ENCODE data around the gene RASSF10.
"Not testable (repeated sequence)": the region's sequence is repeated elsewhere in the genome, so short reads cannot be mapped to it uniquely, and the experiment has no call there.

Gene RASSF10

DNA sequence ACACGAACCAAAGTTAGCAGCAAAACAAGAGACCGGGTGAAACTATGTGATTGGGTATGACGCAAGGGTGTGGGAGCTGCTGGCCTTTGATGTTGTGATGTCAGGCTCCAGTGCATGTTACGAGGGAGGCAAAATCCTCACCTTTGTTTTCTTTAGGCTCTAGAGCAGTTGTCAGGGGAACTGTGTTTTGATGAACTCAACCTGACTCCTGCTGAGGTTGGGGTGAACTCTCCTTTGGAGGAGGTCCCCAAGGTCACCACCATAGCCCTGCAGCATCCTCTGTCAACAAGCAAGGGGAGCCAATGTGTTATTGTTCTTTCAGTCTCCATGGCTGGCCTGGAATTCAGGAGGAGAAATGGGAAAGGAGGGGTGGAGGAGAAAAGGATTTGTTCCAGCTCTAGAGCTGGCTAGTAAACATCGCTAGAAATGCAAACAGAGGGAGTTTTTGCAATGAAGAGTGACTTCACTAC lies 33.8 kb downstream of the RASSF10 start:
- no peak overlapping the region for H3K4me3 ChIP-seq (ENCODE audit: extremely low read depth, insufficient read depth, low read length, poor library complexity, severe bottlenecking)
- H3K36me3 ChIP-seq (ENCODE audit: control insufficient read depth, insufficient read depth, low read length), result no peaks in the 10 kb centered on the region
- no peak overlapping the region for H3K27ac ChIP-seq (ENCODE audit: low read depth, low read length, severe bottlenecking)
- H3K9me3 ChIP-seq (ENCODE audit: control insufficient read depth, low read length), result no peaks in the 10 kb centered on the region
- 91 to 100% methylated on average over 3 to 4 of the region's 5 CpGs for WGBS, 2 experiments (ENCODE audit: insufficient coverage in 2 of 2)
- no peaks in the 10 kb centered on the region for H3K4me1 ChIP-seq (ENCODE audit: control insufficient read depth, insufficient read depth, low read length, poor library complexity, severe bottlenecking)

DNA sequence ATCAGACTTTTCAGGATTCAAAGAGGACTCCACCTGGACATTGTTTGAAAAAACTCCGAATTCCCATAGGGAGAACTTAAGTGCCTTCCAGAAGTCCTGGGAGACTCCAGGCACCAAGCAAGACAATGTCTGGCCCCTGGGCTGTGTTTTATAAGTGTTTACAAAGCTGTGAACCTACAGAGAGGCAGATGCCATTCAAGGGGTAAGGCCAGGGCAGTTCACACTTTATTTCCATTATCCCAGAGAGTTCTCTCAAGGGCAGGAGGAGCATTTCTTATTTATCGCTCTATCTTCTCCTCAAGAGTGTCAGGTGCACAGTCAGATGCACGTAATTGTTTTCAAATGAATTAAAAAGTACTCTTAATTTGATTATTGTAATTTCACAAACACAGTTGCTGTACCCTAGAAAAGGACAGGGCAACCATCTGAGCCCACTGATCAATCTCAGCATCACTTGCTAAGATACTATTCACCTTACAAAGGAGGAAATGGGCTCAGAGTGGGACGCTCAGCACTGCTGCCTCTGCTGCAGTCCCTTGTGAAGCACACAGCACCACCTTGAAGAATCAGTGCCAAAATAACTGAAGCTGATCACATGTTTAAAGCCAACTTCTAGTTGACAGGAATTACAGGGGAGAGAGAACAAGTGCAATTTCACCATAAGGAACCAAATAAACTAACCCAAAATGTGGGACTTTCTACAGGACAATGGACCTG lies 35.0 kb downstream of the RASSF10 start:
- Histone ChIP-seq H3K27ac (ENCODE audit: low read depth, low read length, severe bottlenecking) (no peak overlapping the region), H3K9me3 (ENCODE audit: control insufficient read depth, low read length) (no peaks in the 10 kb centered on the region), H3K4me3 (ENCODE audit: extremely low read depth, insufficient read depth, low read length, poor library complexity, severe bottlenecking) (no peak overlapping the region), H3K36me3 (ENCODE audit: control insufficient read depth, insufficient read depth, low read length) (no peaks in the 10 kb centered on the region), H3K4me1 (ENCODE audit: control insufficient read depth, insufficient read depth, low read length, poor library complexity, severe bottlenecking) (no peaks in the 10 kb centered on the region)
- WGBS, 2 experiments (ENCODE audit: insufficient coverage in 2 of 2), result 80 to 88% methylated on average over 2 of the region's 4 CpGs

DNA sequence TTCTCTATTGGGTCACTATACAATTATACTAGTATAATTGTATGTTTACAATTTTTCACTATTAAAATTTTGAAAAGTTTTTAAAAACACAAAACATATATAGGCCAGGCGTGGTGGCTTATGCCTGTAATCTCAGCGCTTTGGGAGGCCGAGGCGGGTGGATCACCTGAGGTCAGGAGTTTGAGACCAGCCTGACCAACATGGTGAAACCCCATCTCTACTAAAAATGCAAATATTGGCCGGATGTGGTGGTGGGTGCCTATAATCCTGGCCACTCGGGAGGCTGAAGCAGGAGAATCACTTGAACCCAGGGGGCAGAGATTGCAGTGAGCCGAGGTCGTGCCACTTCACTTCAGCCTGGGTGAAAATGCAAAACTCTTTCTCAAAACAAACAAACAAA lies 36.0 kb downstream of the RASSF10 start:
- H3K9me3 ChIP-seq (ENCODE audit: control insufficient read depth, low read length); H3K27ac ChIP-seq (ENCODE audit: low read depth, low read length, severe bottlenecking); H3K4me1 ChIP-seq (ENCODE audit: control insufficient read depth, insufficient read depth, low read length, poor library complexity, severe bottlenecking); H3K36me3 ChIP-seq (ENCODE audit: control insufficient read depth, insufficient read depth, low read length); H3K4me3 ChIP-seq (ENCODE audit: extremely low read depth, insufficient read depth, low read length, poor library complexity, severe bottlenecking): not testable (repeated sequence)
- 100% methylated on average over 2 of the region's 8 CpGs; no CpG with 5 or more reads in 1 of the 2 experiments for WGBS, 2 experiments (ENCODE audit: insufficient coverage in 2 of 2)

DNA sequence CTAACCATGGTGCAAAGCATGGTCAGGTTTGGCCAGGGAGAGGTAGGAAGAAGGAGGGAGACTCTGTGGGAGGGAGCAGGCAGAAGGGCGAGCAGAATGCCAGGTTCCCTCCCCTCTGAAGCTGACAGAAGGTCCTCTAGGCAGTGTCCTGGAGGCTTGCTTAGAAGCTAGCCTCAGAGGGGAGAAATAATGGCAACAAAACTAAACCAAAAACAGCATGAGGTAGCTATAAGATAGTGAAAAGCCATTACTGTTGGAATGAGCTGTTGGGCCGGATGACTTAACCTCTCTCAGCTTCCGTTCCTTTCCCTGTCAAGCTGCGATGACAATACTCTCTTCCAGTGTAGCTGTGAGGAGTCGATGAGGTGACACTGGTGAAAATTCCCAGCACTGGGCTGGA lies 36.6 kb downstream of the RASSF10 start:
- Histone ChIP-seq H3K9me3 (ENCODE audit: control insufficient read depth, low read length) (peaks cover 4% of the 10 kb centered on the region), H3K27ac (ENCODE audit: low read depth, low read length, severe bottlenecking) (no peak overlapping the region), H3K4me3 (ENCODE audit: extremely low read depth, insufficient read depth, low read length, poor library complexity, severe bottlenecking) (no peak overlapping the region), H3K4me1 (ENCODE audit: control insufficient read depth, insufficient read depth, low read length, poor library complexity, severe bottlenecking) (no peaks in the 10 kb centered on the region), H3K36me3 (ENCODE audit: control insufficient read depth, insufficient read depth, low read length) (no peaks in the 10 kb centered on the region)
- WGBS, 2 experiments (ENCODE audit: insufficient coverage in 2 of 2), result 66 to 88% methylated on average over 1 to 5 of the region's 5 CpGs

DNA sequence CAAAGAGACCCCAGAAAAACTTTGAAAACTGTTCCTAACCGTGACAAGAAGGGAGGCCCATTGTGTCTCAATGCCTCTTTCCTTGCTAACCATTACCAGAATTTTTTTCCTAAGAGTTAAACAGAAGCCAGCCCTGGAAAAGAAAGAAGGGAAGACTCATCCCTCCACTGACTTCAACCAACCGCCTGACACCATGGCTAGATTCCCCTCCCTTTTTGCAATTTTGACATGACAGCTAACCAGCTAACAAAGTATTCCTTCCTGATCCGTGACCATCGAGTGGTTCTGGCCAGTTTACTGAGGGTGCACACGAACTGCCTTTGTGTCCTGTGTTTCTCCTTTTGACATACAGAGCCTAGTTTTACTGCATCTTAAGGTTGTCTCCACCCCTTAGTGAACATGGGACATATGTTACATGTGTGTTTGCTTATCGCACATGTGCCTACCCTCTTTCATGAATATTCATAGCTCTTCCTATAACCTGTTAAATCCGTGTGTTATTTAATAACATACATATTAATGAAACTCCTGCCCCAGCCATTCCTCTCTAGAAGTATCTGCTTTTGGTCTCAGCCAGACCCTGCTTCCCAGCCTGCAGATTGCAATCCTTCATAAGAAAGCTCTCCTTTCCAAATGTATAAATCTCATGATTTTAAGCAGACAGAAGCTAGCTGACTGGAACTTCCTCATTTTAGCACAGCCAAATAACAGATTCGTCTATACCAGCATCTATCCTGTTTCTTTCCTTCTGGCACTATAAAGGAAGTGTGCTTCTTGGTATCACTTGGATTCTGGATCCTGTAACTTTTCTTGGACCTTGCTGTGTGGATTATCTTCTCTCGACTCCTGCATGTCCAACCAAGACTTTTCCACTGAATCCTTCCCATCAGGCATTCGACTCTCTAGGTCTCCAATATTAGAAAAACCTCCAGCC lies 37.8 kb downstream of the RASSF10 start:
- Histone ChIP-seq H3K9me3 (ENCODE audit: control insufficient read depth, low read length) (peaks cover 4% of the 10 kb centered on the region), H3K4me3 (ENCODE audit: extremely low read depth, insufficient read depth, low read length, poor library complexity, severe bottlenecking) (no peak overlapping the region), H3K27ac (ENCODE audit: low read depth, low read length, severe bottlenecking) (no peak overlapping the region), H3K36me3 (ENCODE audit: control insufficient read depth, insufficient read depth, low read length) (no peaks in the 10 kb centered on the region), H3K4me1 (ENCODE audit: control insufficient read depth, insufficient read depth, low read length, poor library complexity, severe bottlenecking) (no peaks in the 10 kb centered on the region)
- WGBS, 2 experiments (ENCODE audit: insufficient coverage in 2 of 2), result 91 to 96% methylated on average over 8 to 10 of the region's 10 CpGs

DNA sequence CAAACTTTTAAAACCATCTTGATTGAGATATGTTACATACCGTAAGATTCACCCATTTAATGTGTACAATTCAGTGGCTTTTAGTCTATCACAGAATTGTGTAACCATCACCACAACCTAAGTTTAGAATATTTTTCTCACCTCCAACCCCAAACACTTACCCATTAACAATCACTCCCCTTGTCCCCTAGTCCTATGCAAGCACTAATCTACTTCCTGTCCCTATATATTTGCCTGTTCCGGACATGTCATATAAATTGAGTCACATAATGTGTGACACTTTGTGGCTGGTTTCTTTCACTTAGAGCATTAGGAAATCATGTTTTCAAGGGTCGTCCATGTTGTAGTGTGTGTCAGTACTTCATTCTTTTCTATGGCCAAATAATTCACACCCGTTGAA lies 38.8 kb downstream of the RASSF10 start:
- no peak overlapping the region for H3K27ac ChIP-seq (ENCODE audit: low read depth, low read length, severe bottlenecking)
- 72 to 82% methylated on average over 2 of the region's 4 CpGs for WGBS, 2 experiments (ENCODE audit: insufficient coverage in 2 of 2)
- H3K36me3 ChIP-seq (ENCODE audit: control insufficient read depth, insufficient read depth, low read length), result no peaks in the 10 kb centered on the region
- peaks cover 4% of the 10 kb centered on the region for H3K9me3 ChIP-seq (ENCODE audit: control insufficient read depth, low read length)
- no peaks in the 10 kb centered on the region for H3K4me1 ChIP-seq (ENCODE audit: control insufficient read depth, insufficient read depth, low read length, poor library complexity, severe bottlenecking)
- H3K4me3 ChIP-seq (ENCODE audit: extremely low read depth, insufficient read depth, low read length, poor library complexity, severe bottlenecking), result no peak overlapping the region

DNA sequence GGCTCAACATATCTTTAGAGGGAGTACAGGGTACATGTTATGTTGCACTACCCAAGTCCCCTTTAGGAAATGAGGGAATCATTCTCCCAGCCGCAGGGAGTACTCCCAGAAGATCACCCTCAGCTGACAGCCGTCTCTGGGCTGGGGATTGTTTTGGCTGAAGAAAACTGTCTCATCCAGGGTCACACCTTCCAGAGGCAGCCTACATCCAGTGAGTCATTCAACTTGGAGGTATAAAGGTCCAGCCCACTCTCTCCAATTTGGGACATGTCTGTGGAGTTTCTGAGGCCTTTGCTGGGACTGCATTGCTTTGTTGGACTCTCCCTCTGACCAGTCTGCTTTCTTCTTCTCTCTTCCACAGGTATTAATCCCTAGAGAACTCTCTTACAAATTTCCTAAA lies 42.1 kb downstream of the RASSF10 start:
- Histone ChIP-seq H3K36me3 (ENCODE audit: control insufficient read depth, insufficient read depth, low read length) (no peaks in the 10 kb centered on the region), H3K4me3 (ENCODE audit: extremely low read depth, insufficient read depth, low read length, poor library complexity, severe bottlenecking) (no peak overlapping the region), H3K9me3 (ENCODE audit: control insufficient read depth, low read length) (peaks cover 4% of the 10 kb centered on the region), H3K27ac (ENCODE audit: low read depth, low read length, severe bottlenecking) (no peak overlapping the region), H3K4me1 (ENCODE audit: control insufficient read depth, insufficient read depth, low read length, poor library complexity, severe bottlenecking) (no peaks in the 10 kb centered on the region)
- WGBS, 2 experiments (ENCODE audit: insufficient coverage in 2 of 2), result no CpG with 5 or more reads among the region's 2 CpGs

DNA sequence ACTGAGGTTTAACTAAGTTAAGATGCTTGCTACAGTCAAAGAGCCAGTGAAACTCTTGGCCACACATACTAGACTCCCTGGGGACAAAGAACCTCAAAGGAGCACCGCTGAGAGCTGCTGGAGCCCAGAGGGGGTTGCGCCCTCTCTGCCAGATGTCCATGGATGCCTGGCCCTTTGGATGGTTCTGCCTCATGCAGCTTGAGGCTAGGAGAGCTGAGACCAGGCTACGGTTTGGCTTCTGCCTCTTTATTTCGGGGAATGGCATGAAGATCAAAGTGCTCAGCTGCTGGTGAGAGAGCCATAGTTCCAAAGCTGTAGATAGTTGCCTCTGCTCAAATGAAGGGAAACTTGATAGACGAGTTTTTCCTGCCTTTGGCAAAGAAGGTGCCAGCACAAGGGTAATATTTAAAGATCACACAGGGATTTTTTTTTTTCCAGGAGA lies 43.0 kb downstream of the RASSF10 start:
- 86 to 93% methylated on average over 4 to 5 of the region's 5 CpGs for WGBS, 2 experiments (ENCODE audit: insufficient coverage in 2 of 2)

DNA sequence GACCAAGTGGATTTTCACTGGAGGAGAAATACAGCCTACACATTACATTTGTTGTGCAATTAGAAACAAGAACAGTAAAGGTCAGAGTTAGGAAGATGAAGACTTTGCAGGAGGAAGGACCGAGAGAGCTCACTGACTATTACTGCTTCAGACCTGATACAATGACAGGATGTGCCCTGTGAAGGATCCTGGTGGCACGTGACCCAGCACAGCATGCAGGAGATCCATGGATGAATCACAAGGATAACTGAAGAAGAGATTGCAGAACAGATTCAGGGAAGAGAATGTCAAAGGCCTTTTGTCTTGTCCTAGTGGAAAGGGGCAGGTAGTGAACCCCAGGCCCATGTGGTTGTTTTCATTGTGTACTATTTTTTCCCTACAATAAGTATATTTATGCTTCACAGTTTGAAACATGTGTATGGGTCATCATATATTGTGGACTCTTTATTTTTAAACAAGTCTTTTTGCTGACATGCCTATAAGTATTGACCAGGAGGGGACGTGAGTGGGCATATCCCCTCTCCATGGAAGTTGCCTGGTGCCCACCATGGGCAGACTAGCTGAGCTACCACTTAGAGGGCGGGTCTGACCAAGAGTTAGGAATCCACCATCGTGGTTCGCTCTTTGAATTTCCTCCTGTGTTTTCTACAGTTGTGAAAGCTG lies 44.3 kb downstream of the RASSF10 start:
- no peaks in the 10 kb centered on the region for H3K4me1 ChIP-seq (ENCODE audit: control insufficient read depth, insufficient read depth, low read length, poor library complexity, severe bottlenecking)
- no peaks in the 10 kb centered on the region for H3K36me3 ChIP-seq (ENCODE audit: control insufficient read depth, insufficient read depth, low read length)
- no peak overlapping the region for H3K27ac ChIP-seq (ENCODE audit: low read depth, low read length, severe bottlenecking)
- H3K9me3 ChIP-seq (ENCODE audit: control insufficient read depth, low read length), result peaks cover 4% of the 10 kb centered on the region
- 84 to 90% methylated on average over 5 to 6 of the region's 6 CpGs for WGBS, 2 experiments (ENCODE audit: insufficient coverage in 2 of 2)
- H3K4me3 ChIP-seq (ENCODE audit: extremely low read depth, insufficient read depth, low read length, poor library complexity, severe bottlenecking), result no peak overlapping the region

More for the DNA sequence above, 43.0 kb downstream of the RASSF10 start:
- Histone ChIP-seq H3K9me3 (ENCODE audit: control insufficient read depth, low read length) (peaks cover 4% of the 10 kb centered on the region), H3K4me1 (ENCODE audit: control insufficient read depth, insufficient read depth, low read length, poor library complexity, severe bottlenecking) (no peaks in the 10 kb centered on the region), H3K27ac (ENCODE audit: low read depth, low read length, severe bottlenecking) (no peak overlapping the region), H3K4me3 (ENCODE audit: extremely low read depth, insufficient read depth, low read length, poor library complexity, severe bottlenecking) (no peak overlapping the region), H3K36me3 (ENCODE audit: control insufficient read depth, insufficient read depth, low read length) (no peaks in the 10 kb centered on the region)

DNA sequence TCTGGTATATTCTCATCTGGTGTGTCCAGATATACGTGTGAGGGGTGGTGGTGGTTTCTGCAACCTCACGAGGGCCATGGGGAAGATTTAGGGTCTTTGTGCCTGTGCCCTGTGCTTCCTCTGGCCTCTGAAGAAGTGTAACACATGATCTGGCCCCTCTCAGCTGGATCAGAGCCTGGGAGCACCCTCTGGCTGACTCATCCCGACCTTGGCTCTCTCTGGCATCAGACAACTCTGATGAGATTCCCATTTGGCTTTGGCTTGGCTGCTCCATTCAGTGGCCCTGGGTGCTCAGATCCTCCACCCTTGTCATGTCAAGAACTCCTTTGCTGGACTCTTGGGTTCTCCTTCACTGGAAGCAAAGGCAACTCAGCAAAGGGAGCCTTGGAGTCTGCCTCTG lies 45.2 kb downstream of the RASSF10 start:
- Histone ChIP-seq H3K36me3 (ENCODE audit: control insufficient read depth, insufficient read depth, low read length) (no peaks in the 10 kb centered on the region), H3K27ac (ENCODE audit: low read depth, low read length, severe bottlenecking) (no peak overlapping the region), H3K4me3 (ENCODE audit: extremely low read depth, insufficient read depth, low read length, poor library complexity, severe bottlenecking) (no peak overlapping the region), H3K4me1 (ENCODE audit: control insufficient read depth, insufficient read depth, low read length, poor library complexity, severe bottlenecking) (no peaks in the 10 kb centered on the region), H3K9me3 (ENCODE audit: control insufficient read depth, low read length) (peaks cover 4% of the 10 kb centered on the region)
- WGBS, 2 experiments (ENCODE audit: insufficient coverage in 2 of 2), result 73 to 78% methylated on average over 1 to 3 of the region's 3 CpGs

All from mesodermal cell (in vitro differentiated cells).